Spleen (tissue), 7 donors: ENCODE results near the gene TDRD1.

Experiments
- POLR2AphosphoS5 ChIP-seq, 3 donors: sonication (generic); formaldehyde crosslinking; IDR thresholded peaks; one replicate each; pipeline ENCODE4 v1.5.1; 2017; ENCODE audit warnings: antibody characterized with exemption in 3 of 3
- TF ChIP-seq, protein P1 (sequence below), 11 experiments: fragments of 200-600 bp in 7 of 11; fragments of 450-650 bp in 4 of 11; sonication (generic) in 4 of 11; IDR thresholded peaks in 8 of 11; conservative IDR thresholded peaks in 3 of 11; 1 replicate in 7 of 11; 2 replicates in 4 of 11; pipeline versions ENCODE4 v1.4.0 to v1.8.0; 2016 to 2021; ENCODE audit warnings: antibody characterized with exemption in 11 of 11, inconsistent platforms in 4 of 11, mild to moderate bottlenecking in 1 of 11
- donor health status: DM: no; HTN: no; CAD: no; lungs with moderate emphysema.
- donor health status: DM: no; HTN: no; CAD: no.
- donor health status: DM: no; HTN: no; CAD: no.

DNA sequence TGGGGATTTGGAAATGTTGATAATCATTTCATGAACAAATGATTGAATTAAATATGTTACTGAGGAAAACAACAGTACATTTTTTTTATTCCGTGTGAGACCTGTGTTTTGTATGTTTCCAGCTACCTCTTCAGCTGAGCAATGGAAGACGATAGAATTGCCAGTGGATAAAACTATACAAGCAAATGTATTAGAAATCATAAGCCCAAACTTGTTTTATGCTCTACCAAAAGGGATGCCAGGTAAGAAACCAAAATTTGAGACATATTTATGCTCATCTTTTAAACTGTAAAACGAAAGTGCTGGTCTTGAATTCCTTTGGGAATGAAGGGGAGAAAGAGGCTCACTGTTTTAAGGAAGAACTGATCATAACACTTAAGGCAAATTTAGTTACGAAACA lies 42.1 kb downstream of the TDRD1 start:
- TF ChIP-seq, protein P1, sequence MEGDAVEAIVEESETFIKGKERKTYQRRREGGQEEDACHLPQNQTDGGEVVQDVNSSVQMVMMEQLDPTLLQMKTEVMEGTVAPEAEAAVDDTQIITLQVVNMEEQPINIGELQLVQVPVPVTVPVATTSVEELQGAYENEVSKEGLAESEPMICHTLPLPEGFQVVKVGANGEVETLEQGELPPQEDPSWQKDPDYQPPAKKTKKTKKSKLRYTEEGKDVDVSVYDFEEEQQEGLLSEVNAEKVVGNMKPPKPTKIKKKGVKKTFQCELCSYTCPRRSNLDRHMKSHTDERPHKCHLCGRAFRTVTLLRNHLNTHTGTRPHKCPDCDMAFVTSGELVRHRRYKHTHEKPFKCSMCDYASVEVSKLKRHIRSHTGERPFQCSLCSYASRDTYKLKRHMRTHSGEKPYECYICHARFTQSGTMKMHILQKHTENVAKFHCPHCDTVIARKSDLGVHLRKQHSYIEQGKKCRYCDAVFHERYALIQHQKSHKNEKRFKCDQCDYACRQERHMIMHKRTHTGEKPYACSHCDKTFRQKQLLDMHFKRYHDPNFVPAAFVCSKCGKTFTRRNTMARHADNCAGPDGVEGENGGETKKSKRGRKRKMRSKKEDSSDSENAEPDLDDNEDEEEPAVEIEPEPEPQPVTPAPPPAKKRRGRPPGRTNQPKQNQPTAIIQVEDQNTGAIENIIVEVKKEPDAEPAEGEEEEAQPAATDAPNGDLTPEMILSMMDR (IDR thresholded peaks at IDR 0.05 in 8 of 11, conservative IDR thresholded peaks at IDR 0.05 in 3 of 11): no peak
- no peak for TF ChIP-seq POLR2AphosphoS5 (IDR thresholded peaks at IDR 0.05)
